ENCODE data around the gene ASCC1. TPM values are rescaled to one million over a fixed set of nuclear protein-coding genes. Genes with fewer than 3 reads are reported as not detected.

The ASCC1 gene
- total RNA-seq, 1 donor from 2014 or later, result 33.9 TPM

- peaks cover 26% of the 10 kb centered on the region for H3K4me1 ChIP-seq (ENCODE audit: insufficient read depth, low read length)
- no peak overlapping the region for H3K4me2 ChIP-seq (ENCODE audit: low read length)
- H3K9me3 ChIP-seq (ENCODE audit: insufficient read depth, low read depth, low read length), result no peaks in the 10 kb centered on the region
- DNase-seq (ENCODE audit: low read depth), result no peak
- TF ChIP-seq CTCF (IDR thresholded peaks at IDR 0.05; ENCODE audit: insufficient read depth, low read depth, low read length) (no peak), EZH2 (IDR thresholded peaks at IDR 0.05; ENCODE audit: insufficient read depth, low read length) (no peak)
- no peak overlapping the region for H3K9ac ChIP-seq (ENCODE audit: low read length)
- no peak overlapping the region for H3K4me3 ChIP-seq (ENCODE audit: insufficient read depth, low read depth, low read length)
- no peak for FAIRE-seq
- Mint-ChIP-seq H3K4me3 (ENCODE audit: unreplicated experiment) (no peak overlapping the region), H3K4me1 (ENCODE audit: low read depth, unreplicated experiment) (peaks cover 38% of the 10 kb centered on the region), H3K27ac (ENCODE audit: unreplicated experiment) (no peak overlapping the region), H3K9me3 (ENCODE audit: unreplicated experiment) (no peaks in the 10 kb centered on the region), H3K36me3 (ENCODE audit: low read depth, unreplicated experiment) (no peaks in the 10 kb centered on the region), H3K27me3 (ENCODE audit: low read depth, unreplicated experiment) (peaks cover 4% of the 10 kb centered on the region)
- no peaks in the 10 kb centered on the region for H3K79me2 ChIP-seq (ENCODE audit: insufficient read depth, low read length)
- no peak overlapping the region for H3K27ac ChIP-seq (ENCODE audit: low read depth, low read length)
- peaks cover 16% of the 10 kb centered on the region for H4K20me1 ChIP-seq (ENCODE audit: insufficient read depth, low read length)
- no peak overlapping the region for H2AFZ ChIP-seq (ENCODE audit: low read depth, low read length)
- H3K36me3 ChIP-seq (ENCODE audit: insufficient read depth, low read length), result peaks cover 3% of the 10 kb centered on the region
- H3K27me3 ChIP-seq (ENCODE audit: insufficient read depth, low read length), result peaks cover 15% of the 10 kb centered on the region
Observed at GRCh38 chr10:72095195-72095594, 120.9 kb downstream of the ASCC1 start.

GRCh38 chr10:72094574-72094973 is 121.5 kb downstream of the ASCC1 start:
- FAIRE-seq, result no peak

More at GRCh38 chr10:72094574-72094973, 121.5 kb downstream of the ASCC1 start:
- H3K27me3 ChIP-seq (ENCODE audit: insufficient read depth, low read length), result peaks cover 22% of the 10 kb centered on the region
- H3K9ac ChIP-seq (ENCODE audit: low read length), result no peak overlapping the region
- peaks cover 38% of the 10 kb centered on the region for H3K4me1 Mint-ChIP-seq (ENCODE audit: low read depth, unreplicated experiment)
- no peak overlapping the region for H3K4me3 ChIP-seq (ENCODE audit: insufficient read depth, low read depth, low read length)
- H2AFZ ChIP-seq (ENCODE audit: low read depth, low read length), result no peak overlapping the region
- H3K4me2 ChIP-seq (ENCODE audit: low read length), result no peak overlapping the region
- H3K79me2 ChIP-seq (ENCODE audit: insufficient read depth, low read length), result no peaks in the 10 kb centered on the region
- TF ChIP-seq CTCF (IDR thresholded peaks at IDR 0.05; ENCODE audit: insufficient read depth, low read depth, low read length), result no peak
- TF ChIP-seq EZH2 (IDR thresholded peaks at IDR 0.05; ENCODE audit: insufficient read depth, low read length), result no peak
- H3K36me3 ChIP-seq (ENCODE audit: insufficient read depth, low read length), result peaks cover 3% of the 10 kb centered on the region
- DNase-seq (ENCODE audit: low read depth), result no peak
- H3K4me3 Mint-ChIP-seq (ENCODE audit: unreplicated experiment), result no peak overlapping the region
- peaks cover 11% of the 10 kb centered on the region for H3K27me3 Mint-ChIP-seq (ENCODE audit: low read depth, unreplicated experiment)
- peaks cover 16% of the 10 kb centered on the region for H4K20me1 ChIP-seq (ENCODE audit: insufficient read depth, low read length)
- H3K27ac Mint-ChIP-seq (ENCODE audit: unreplicated experiment), result no peak overlapping the region
- no peaks in the 10 kb centered on the region for H3K9me3 ChIP-seq (ENCODE audit: insufficient read depth, low read depth, low read length)
- peaks cover 26% of the 10 kb centered on the region for H3K4me1 ChIP-seq (ENCODE audit: insufficient read depth, low read length)
- no peak overlapping the region for H3K27ac ChIP-seq (ENCODE audit: low read depth, low read length)
- no peaks in the 10 kb centered on the region for H3K9me3 Mint-ChIP-seq (ENCODE audit: unreplicated experiment)
- H3K36me3 Mint-ChIP-seq (ENCODE audit: low read depth, unreplicated experiment), result no peaks in the 10 kb centered on the region
